GM19351 (cell line): ENCODE measurements around the gene LGMN.
A peak's percentile ranks its signal among the peaks of the same experiment; 100 is the strongest.

Experiments
- ATAC-seq: cut with Tn5 transposase; IDR thresholded peaks from one replicate; pipeline ENCODE4 v1.9.1; 2021; ENCODE audit warnings: mild to moderate bottlenecking, moderate library complexity; ENCODE audit not compliant: unreplicated experiment

The LGMN gene

DNA sequence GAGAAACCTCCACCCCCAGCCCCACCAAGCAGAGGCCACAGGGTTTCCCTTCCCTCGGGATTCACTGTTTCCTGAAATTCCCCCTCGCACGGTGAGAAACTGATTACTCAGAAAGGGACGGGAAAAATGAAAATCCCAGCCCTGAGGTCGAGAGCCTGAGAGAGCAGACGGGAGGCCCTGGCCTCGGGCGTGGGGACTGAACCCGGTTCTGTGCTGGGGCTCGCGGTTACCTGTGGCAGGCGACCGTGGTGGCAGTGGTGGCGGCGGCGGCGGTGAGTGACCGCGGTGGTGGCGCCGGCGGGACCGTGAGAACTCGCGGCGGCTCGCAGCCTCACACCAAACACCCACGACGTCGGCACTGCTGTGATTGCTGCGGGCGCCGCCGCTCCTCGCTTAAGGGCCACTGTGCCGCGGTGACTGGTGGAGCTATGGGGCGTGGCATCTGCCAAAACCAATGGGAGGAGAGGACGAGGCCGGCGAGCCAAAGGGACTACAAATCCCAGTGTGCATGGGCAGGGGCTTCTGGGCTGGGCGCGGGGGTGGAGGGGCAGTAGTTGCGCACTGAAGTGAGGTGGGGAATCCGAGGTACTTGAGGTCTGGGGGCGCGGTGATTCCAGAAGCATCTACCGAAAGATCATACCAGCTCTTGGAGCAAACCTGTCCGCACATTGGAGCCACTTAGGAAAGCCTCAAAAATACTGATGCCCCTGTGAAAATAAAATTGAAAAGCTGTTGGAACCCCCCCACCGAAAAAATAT is at the start of gene LGMN:
Gene LGMN, minus strand, starts transcription at position 369 of the 758 bp plus-strand sequence. CDS start 15,841 bp downstream, outside the sequence.
- ATAC-seq: peak; percentile 70

DNA sequence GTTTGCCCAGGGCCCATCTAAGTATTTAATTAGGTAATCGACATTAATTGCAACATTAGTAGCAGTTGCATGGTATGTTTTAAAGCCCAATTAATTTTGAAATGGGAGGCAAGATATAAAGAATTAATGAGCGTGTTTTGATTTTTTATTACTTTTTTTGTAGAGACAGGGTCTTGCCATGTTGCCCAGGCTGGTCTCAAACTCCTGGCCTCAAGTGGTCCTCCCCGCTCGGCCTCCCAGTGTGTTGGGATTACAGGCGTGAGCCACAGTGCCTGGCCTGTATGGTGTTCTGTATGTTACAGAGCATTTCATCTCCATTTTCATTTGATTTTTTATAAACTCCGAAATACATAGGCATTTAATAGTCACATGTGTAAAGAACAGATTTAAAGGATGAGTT is 46.5 kb upstream of the LGMN start:
- ATAC-seq: no peak

- ATAC-seq: peak; percentile 5
Measured at GRCh38 chr14:92794547-92794941, 46.1 kb upstream of the LGMN start.

GRCh38 chr14:92793709-92794546 is 45.5 kb upstream of the LGMN start, which contains the start of gene GOLGA5:
TSS of gene GOLGA5 (plus strand) at chr14:92794305. CDS start at chr14:92797438, 3,133 bp downstream.
- peak; percentile 94 for ATAC-seq

GRCh38 chr14:92792885-92793284 is 44.5 kb upstream of the LGMN start:
- no peak for ATAC-seq

DNA sequence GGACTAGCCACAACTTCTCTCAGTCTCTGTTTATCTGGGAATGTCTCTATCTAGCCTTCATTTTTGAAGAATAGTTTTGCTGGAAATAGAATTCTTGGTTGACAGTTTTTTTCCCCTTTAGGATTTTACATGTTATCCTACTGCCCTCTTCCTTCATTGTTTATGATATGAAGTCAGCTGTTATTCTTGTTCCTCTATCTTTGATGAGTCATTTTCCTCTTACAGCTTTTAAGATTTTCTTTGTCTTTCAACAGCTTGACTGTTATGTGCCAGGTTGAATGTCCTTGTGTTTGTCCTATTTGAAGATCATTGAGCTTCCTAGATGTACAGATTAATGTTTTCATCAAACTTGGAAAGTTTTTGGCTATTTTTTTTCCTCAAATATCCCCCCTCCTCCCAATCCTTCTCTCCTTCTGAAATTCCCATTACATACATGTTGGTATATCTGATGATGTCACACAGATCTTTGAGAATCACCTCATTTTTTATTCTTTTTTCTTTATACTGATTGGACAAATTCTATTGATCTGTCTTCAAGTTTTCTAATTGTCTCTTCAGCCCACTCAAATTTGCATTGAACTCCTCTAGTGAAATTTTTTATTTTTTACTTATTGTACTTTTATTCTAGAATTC is 41.1 kb upstream of the LGMN start:
- ATAC-seq: no peak

- ATAC-seq: no peak
Measured at GRCh38 chr14:92787554-92787953, 39.1 kb upstream of the LGMN start.

DNA sequence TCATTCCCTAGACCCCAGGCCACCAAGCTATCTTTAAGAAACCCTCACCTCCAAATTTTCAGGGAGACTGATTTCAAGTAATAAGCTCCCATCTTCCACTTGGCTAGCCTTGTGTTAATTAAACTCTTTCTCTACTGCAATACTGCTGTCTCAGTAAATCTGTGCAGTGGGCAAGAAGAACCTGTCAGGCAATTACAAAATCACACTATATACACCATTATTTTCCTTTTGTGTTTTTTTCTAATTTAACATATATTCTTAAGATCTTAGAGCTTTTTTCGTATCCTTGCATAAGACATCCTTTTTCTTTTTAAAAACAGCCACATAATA is 38.0 kb upstream of the LGMN start:
- ATAC-seq: no peak

DNA sequence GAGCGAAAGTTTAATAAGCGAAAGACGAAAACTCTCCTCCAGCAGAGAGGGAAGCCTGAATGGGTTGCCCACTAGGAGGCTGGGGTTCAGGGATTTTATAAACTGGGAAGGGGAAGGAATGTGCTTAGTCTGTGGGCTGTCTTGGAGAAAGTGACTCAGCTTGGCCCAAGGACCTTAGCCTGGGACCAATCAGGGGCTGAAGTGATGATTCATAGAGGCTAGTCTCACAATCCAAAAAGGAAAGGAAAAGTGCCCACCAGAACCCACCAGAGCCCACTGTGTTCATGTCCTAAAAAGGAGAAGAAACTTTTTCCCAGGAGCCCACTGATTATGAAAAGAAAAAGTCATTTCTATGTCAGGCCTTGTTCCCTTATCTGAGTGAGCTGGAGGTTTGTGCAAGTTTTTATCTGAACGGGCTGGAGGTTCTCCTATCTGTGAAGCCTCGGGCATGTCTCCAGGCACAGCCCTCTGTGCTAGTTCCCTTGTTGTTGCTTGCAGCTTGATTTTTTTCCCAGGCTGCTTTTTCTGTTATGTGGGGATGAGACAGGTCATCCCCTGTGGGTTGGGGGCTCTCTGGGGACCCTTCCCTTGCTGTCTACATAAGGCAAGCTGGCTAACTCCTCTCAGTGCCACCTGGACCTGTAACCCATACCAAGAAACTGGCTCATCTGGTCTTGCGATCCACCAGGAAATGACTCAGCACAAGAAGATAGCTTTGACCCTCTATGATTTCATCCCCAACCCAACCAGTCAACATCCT is 37.4 kb upstream of the LGMN start:
- no peak for ATAC-seq

GRCh38 chr14:92783813-92784431 is 35.5 kb upstream of the LGMN start:
- ATAC-seq: peak; percentile 65

DNA sequence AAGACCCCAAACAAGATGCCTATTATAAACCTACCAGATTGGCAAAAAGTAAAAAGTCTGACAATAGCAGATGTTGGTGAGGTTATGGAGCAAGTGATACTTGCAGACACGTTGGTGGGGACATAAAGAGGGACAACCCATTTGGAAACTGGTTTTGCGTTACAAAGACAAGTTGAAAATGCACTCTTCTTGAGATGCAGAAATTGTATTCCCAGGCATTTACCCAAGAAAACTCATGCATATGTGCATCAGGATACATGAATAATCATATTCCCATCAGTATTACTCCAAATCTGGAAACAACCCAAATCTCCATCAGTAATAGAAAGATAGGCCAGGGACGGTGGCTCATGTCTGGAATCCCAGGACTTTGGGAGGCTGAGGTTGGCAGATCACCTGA is 32.9 kb upstream of the LGMN start:
- ATAC-seq: no peak

DNA sequence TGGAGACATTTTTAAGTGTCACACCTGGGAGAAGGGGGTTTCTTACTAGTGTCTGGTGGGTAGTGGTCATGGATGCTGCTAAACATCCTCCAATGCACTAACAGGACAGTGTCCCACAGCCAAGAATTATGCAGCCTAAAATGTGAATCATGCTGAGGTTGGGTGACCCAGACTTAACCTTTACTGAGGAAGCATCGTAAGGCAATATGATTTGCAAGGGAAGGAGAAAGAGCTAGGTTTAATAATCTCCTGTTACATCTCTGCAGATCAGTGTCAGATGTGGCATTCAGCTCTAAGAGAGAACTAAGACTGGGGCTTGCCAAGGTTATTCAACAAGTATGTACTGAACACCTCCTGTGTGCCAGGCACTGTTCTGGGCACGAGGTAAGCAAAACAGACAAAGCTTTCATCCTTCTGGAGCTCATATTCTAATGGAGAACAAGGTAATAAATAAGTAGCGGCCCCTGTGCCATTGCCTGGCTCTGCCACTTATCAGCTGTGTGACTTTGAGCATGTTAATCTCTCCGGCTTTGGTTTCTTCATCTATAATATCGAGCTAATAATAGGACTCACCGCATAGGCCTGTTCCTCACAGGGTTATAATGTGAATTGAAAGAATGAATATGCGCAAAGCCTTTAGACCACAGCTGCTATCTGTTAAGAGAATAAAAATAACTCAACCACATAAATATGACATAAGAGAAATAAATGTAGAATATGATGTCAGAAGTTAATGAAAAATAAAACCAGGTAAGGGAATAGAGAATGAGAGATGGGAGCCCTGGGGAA is 32.2 kb upstream of the LGMN start:
- no peak for ATAC-seq

DNA sequence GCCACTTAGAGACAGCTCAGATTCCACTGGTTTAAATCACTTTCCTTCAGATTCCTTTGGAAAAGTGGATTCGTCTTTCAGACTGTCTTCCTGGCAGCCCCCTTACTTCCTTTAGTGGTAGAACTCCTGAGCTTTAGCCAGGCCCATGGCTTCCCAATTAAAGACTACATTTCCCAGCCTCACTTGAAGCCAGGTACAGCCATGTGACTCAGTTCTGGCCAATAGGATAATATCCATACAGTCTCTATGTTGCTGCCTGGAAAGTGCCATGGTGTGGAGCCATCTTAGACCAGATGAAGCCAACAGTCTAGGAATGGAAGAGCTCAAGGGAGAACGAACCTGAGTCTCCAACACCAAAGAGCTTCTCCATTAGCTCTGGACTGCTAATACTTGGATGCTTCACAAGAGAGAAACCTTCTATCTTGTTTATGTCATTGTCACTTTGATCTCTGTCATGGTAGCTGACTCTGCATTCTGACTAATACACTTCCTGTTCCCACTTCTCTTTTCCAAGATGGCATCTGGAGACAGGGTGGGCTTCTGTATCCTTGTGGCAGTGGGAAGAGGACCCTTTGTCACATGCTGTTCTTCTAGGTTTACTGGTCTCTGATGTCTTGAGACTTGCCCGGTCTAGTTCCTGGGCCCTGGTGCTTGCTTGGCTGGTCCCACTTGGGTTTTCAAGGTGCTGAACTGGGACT is 30.6 kb upstream of the LGMN start:
- ATAC-seq: peak; percentile 35

DNA sequence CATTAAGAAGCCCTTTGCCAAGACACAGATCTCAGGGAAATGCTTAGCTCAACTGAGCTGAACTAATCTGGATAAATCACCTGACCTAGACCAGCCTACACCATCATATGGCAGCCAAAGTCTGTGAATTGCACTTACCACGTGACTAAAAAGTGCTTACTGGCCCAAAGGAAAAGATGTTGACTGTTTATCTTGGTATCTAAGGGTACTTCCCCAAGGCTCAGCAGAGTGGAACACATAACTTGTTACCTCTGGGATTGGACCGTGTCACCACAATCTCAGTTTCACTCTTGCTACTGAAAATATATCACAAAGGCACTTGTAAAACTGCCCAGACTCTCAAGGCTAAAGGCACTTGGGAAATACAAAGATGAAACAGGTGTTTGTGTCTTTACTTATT is 26.9 kb upstream of the LGMN start:
- peak; percentile 93 for ATAC-seq

DNA sequence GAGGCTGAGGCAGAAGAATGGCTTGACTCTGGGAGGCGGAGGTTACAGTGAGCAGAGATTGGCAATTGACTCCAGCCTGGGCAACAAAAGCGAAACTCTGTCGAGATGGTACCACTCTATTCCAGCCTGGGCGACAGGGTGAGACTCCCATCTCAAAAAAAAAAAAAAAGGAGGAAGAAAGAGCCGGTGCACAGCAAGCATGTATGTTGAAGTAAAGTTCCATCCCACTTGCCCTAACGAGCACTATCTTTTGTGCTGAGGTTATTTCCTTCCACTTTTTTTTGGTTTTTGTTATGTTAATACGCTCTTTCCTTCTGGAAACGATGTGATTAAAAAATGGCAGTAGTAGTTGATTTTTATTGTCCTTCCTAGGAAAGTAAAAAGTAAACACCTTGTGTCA is 26.1 kb upstream of the LGMN start:
- ATAC-seq: no peak

GRCh38 chr14:92770484-92770883 is 22.1 kb upstream of the LGMN start:
- no peak for ATAC-seq

GRCh38 chr14:92768795-92769194 is 20.4 kb upstream of the LGMN start:
- no peak for ATAC-seq

DNA sequence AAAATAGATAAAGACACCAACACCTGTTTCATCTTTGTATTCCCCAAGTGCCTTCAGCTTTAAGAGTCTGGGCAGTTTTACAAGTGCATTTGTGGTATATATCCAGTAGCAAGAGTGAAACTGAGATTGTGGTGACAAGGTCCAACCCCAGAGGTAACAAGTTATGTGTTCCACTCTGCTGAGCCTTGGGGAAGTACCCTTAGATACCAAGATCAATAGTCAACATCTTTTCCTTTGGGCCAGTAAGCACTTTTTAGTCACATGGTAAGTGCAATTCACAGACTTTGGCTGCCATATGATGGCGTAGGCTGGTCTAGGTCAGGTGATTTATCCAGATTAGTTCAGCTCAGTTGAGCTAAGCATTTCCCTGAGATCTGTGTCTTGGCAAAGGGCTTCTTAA is 19.8 kb upstream of the LGMN start:
- peak; percentile 81 for ATAC-seq
